T-helper 1 cell treated with Interleukin-12 subunit alpha and Interleukin-12 subunit beta and Interleukin-4 antibody, amounts not matched to agents 30 μg/mL and 1 μg/mL, for 36 hours (primary cell): ENCODE results near the gene CLEC16A.

ENCODE experiments used
- H3K27ac Mint-ChIP-seq: one replicate; pipeline ENCODE4 v1.8.0; 2021; ENCODE audit warnings: mild to moderate bottlenecking, mixed read lengths
- H3K27me3 Mint-ChIP-seq: one replicate; pipeline ENCODE4 v1.8.0; 2021; ENCODE audit warnings: low read depth, mixed read lengths
- H3K36me3 Mint-ChIP-seq: one replicate; pipeline ENCODE4 v1.8.0; 2021; ENCODE audit warnings: low read depth, mixed read lengths
- H3K4me1 Mint-ChIP-seq: one replicate; pipeline ENCODE4 v1.8.0; 2021; ENCODE audit warnings: low read depth, mixed read lengths
- H3K4me3 Mint-ChIP-seq: one replicate; pipeline ENCODE4 v1.8.0; 2021; ENCODE audit warnings: mild to moderate bottlenecking, moderate library complexity, mixed read lengths
- H3K9me3 Mint-ChIP-seq: one replicate; pipeline ENCODE4 v1.8.0; 2021; ENCODE audit warnings: mixed read lengths

CLEC16A gene

DNA sequence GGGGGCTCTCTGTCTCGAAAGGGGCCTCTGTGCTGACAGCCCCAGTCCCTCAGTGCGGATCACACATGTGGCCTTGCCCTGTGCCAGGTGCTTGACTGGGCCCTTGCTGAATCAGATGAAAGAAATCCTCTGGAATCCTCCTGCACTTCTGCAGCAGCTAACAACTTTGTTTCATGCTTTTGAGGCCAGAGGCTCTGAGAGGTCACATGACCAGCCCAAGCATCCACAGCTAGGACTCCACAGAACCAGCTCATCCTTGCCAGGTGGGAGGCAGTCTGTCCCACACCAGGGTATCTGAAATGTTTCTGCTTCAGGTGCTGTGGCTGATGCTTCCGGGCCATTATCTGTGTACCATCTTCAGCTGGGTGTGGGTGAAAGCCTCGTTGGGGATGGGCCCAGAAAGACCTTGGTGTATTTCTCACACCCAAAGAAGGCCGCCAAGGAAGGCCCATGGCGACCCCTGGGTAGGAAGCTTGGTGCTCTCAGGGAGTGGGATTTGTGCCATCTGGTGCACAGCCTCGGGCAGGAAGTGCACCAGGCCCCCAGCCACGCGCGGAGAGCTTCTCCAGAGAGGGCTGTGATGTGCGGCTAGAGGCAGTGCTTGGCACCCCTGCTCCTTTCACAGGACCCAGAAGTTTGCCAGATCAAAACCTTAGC lies 143.8 kb downstream of the CLEC16A start:
- Mint-ChIP-seq H3K4me3 (no peak overlapping the region), H3K36me3 (peaks cover 13% of the 10 kb centered on the region), H3K9me3 (no peaks in the 10 kb centered on the region), H3K27me3 (no peaks in the 10 kb centered on the region), H3K27ac (peak overlapping the region; percentile 59), H3K4me1 (peaks cover 55% of the 10 kb centered on the region)

GRCh38 chr16:11088831-11089230 lies 144.5 kb downstream of the CLEC16A start:
- H3K4me1 Mint-ChIP-seq: peaks cover 56% of the 10 kb centered on the region
- no peak overlapping the region for H3K27ac Mint-ChIP-seq
- no peak overlapping the region for H3K4me3 Mint-ChIP-seq
- H3K9me3 Mint-ChIP-seq: no peaks in the 10 kb centered on the region
- H3K27me3 Mint-ChIP-seq: no peaks in the 10 kb centered on the region
- peaks cover 16% of the 10 kb centered on the region for H3K36me3 Mint-ChIP-seq

GRCh38 chr16:11089504-11090124 lies 145.2 kb downstream of the CLEC16A start:
- Mint-ChIP-seq H3K27me3 (no peaks in the 10 kb centered on the region), H3K36me3 (peaks cover 14% of the 10 kb centered on the region), H3K27ac (no peak overlapping the region), H3K9me3 (no peaks in the 10 kb centered on the region), H3K4me3 (no peak overlapping the region), H3K4me1 (peaks cover 56% of the 10 kb centered on the region)

DNA sequence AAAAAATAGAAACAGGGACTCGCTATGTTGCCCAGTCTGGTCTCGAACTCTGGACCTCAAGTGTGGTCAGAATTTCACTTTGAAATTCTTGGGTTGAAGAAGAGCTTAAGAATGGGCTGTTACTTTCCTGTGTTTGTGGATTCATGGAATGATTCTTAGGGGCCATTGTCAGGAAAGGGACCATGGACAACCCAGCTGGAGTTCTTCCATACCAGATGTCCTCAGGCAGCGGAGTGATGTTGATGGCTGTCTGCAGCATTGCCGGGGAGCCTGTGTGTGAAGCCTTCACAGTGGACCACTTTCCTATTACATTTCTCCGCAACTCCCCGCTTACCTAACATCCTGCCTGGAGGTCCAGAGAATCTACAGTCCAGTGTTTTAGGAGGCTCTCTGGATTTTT lies 145.9 kb downstream of the CLEC16A start:
- Mint-ChIP-seq H3K36me3 (peaks cover 15% of the 10 kb centered on the region), H3K4me3 (no peak overlapping the region), H3K4me1 (peaks cover 60% of the 10 kb centered on the region), H3K9me3 (no peaks in the 10 kb centered on the region), H3K27me3 (no peaks in the 10 kb centered on the region), H3K27ac (no peak overlapping the region)

DNA sequence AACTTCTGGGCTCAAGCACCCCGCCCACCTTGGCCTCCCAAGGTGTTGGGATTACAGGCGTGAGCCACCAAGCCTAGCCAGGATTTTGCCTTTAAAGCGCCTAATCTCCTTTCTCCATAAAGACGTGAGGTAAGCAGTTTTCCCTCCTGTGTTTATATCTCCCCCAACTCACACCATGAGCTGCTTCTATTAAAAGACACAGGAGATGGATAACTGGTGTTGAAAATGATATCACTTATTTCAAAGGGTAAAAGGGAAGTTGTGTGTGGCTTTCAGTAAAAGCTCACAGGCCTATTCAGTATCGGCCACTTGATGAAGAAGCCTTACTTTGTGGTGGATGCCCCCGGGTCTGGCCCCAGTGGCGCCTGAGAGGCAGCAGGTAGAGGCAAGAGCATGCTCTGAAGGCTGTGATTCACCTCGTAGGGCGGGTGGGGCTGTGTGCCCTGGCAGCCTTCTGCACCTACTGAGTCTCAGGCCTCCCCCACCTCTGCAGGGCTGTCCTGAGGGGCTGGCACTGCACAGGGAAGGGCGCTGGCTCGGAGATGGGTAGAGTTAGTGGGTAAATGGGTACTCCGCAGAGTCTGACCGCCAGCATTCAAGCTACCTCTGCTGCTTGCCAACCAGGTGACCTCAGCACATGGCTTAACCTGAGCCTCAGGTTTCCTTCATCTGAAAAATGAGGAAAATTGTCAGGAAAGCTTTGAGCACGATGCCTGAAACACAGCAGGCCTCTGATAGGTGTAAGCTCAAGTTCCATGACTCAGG lies 146.8 kb downstream of the CLEC16A start:
- peaks cover 56% of the 10 kb centered on the region for H3K4me1 Mint-ChIP-seq

GRCh38 chr16:11092788-11093571 lies 148.6 kb downstream of the CLEC16A start:
- Mint-ChIP-seq H3K9me3 (no peaks in the 10 kb centered on the region), H3K36me3 (peaks cover 13% of the 10 kb centered on the region), H3K4me3 (peak overlapping the region; percentile 73), H3K27me3 (no peaks in the 10 kb centered on the region), H3K27ac (peak overlapping the region; percentile 95), H3K4me1 (peaks cover 60% of the 10 kb centered on the region)

More for the DNA sequence above, 146.8 kb downstream of the CLEC16A start:
- Mint-ChIP-seq H3K27me3 (no peaks in the 10 kb centered on the region), H3K4me3 (no peak overlapping the region), H3K9me3 (no peaks in the 10 kb centered on the region), H3K27ac (no peak overlapping the region), H3K36me3 (peaks cover 14% of the 10 kb centered on the region)

DNA sequence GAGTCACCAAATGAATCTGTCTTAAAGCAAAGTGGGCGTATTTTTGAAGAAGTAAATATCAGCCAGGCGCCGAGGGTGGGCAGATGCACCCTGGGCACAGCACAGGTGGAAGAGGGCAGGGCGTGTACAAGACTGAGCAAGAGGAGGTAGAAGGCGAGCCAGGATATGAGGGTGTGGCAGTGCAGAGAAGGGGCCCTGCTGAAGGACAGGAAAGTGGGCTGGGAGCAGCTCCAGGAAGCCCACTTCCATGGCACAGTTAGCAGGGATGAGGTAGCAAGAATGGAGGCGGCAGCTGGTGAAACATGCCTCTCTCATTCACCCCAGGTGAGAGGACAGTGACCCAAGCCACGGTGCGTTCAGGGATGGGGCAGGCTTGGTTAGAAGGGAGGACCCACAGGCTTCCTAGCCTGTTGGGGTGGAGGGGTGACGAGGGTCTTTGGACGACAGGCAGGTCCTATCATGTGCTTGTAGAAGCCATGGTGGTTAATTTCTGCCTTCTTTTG lies 149.3 kb downstream of the CLEC16A start:
- H3K4me3 Mint-ChIP-seq: peak overlapping the region; percentile 73
- H3K27me3 Mint-ChIP-seq: no peaks in the 10 kb centered on the region
- H3K4me1 Mint-ChIP-seq: peaks cover 55% of the 10 kb centered on the region
- H3K9me3 Mint-ChIP-seq: no peaks in the 10 kb centered on the region
- H3K27ac Mint-ChIP-seq: peak overlapping the region; percentile 95
- peaks cover 15% of the 10 kb centered on the region for H3K36me3 Mint-ChIP-seq

GRCh38 chr16:11094075-11094856 lies 149.9 kb downstream of the CLEC16A start:
- Mint-ChIP-seq H3K9me3 (no peaks in the 10 kb centered on the region), H3K4me3 (peak overlapping the region; percentile 73), H3K4me1 (peaks cover 54% of the 10 kb centered on the region), H3K27me3 (no peaks in the 10 kb centered on the region), H3K36me3 (peaks cover 18% of the 10 kb centered on the region), H3K27ac (peak overlapping the region; percentile 95)

DNA sequence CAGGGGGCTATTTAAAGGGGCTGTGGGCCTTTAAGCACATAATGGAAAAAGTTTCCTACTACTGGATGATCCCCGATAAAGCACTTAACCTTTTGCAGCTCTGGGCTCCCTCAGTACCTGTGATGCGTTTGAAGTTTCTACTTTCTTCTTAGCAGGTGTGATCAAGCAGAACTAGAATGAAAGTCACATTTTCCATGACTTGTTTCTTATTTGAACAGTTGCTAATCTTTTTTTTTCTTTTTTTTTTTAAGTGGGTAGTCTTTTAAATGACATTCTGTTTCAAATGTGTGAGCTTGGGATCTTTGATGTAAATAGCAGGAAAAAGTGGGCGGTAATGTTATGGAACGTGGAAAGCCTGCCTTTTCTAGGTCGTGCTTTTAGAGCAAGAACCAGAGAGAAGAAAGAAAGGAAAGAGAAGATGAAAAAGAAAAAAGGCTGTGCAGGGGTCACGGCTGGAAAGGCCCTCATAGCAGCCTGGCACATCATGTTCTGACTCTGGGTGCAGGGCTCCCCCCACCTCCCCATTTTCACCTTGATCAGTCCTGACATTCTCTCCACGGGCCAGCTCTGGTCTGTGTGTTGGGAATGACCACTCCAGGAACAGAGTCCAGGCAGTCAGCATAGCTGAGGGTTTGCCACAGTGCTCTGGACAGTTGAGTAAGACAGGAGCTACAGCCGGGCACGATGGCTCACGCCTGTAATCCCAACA lies 150.6 kb downstream of the CLEC16A start:
- Mint-ChIP-seq H3K4me1 (peaks cover 55% of the 10 kb centered on the region), H3K4me3 (peak overlapping the region; percentile 63), H3K27me3 (no peaks in the 10 kb centered on the region), H3K27ac (peak overlapping the region; percentile 95), H3K9me3 (no peaks in the 10 kb centered on the region), H3K36me3 (peaks cover 15% of the 10 kb centered on the region)

GRCh38 chr16:11095935-11096334 lies 151.6 kb downstream of the CLEC16A start:
- peaks cover 16% of the 10 kb centered on the region for H3K36me3 Mint-ChIP-seq
- peaks cover 63% of the 10 kb centered on the region for H3K4me1 Mint-ChIP-seq
- no peak overlapping the region for H3K4me3 Mint-ChIP-seq
- no peaks in the 10 kb centered on the region for H3K9me3 Mint-ChIP-seq
- no peaks in the 10 kb centered on the region for H3K27me3 Mint-ChIP-seq
- H3K27ac Mint-ChIP-seq: peak overlapping the region; percentile 95

DNA sequence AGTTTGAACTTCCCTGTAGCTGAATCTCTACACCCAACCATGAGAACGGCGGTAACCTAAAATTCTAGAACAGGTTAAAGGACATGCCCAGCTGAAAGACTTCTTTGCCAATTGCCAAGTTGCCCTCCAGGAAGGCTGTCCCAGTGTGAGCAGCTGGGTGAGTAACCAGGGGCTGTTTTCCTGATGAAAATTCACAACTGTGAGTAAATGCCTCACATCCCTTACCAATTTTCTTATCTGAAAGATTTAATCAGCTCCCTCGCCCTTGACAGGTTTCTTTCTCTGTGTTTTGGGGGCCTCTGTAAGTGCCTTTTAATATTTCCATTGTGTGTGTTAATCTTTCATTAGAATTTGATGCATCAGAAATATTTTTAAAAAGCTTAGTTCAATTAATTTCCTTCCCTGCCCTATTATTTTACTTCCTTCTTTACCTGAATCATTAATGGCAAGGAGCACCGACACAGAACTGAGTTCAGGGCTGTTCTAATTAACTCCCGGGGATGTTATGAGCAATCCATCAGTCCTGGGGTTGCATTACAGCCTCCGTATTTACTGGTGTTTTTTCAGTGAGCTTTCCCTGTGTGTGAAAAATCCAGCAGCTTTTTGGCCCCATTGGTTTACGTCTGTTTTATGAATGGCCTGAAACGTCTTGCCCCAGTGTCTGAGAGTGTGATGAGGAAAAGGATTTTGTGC lies 152.9 kb downstream of the CLEC16A start:
- peaks cover 19% of the 10 kb centered on the region for H3K36me3 Mint-ChIP-seq
- no peak overlapping the region for H3K4me3 Mint-ChIP-seq
- peak overlapping the region; percentile 34 for H3K27ac Mint-ChIP-seq

GRCh38 chr16:11097787-11098167 lies 153.4 kb downstream of the CLEC16A start:
- no peaks in the 10 kb centered on the region for H3K9me3 Mint-ChIP-seq
- no peak overlapping the region for H3K4me3 Mint-ChIP-seq
- peaks cover 24% of the 10 kb centered on the region for H3K36me3 Mint-ChIP-seq
- peaks cover 65% of the 10 kb centered on the region for H3K4me1 Mint-ChIP-seq
- H3K27me3 Mint-ChIP-seq: no peaks in the 10 kb centered on the region
- H3K27ac Mint-ChIP-seq: peak overlapping the region; percentile 34

More for the DNA sequence above, 152.9 kb downstream of the CLEC16A start:
- no peaks in the 10 kb centered on the region for H3K9me3 Mint-ChIP-seq
- H3K27me3 Mint-ChIP-seq: no peaks in the 10 kb centered on the region
- H3K4me1 Mint-ChIP-seq: peaks cover 66% of the 10 kb centered on the region
